HPDE6-E6E7 (cell line): ENCODE results near the gene MALSU1.

Experiments
- DNase-seq: peaks from one replicate; pipeline ENCODE4 v3.0.0; 2011; ENCODE audit warnings: missing footprints; ENCODE audit errors: extremely low spot score

Gene MALSU1

DNA sequence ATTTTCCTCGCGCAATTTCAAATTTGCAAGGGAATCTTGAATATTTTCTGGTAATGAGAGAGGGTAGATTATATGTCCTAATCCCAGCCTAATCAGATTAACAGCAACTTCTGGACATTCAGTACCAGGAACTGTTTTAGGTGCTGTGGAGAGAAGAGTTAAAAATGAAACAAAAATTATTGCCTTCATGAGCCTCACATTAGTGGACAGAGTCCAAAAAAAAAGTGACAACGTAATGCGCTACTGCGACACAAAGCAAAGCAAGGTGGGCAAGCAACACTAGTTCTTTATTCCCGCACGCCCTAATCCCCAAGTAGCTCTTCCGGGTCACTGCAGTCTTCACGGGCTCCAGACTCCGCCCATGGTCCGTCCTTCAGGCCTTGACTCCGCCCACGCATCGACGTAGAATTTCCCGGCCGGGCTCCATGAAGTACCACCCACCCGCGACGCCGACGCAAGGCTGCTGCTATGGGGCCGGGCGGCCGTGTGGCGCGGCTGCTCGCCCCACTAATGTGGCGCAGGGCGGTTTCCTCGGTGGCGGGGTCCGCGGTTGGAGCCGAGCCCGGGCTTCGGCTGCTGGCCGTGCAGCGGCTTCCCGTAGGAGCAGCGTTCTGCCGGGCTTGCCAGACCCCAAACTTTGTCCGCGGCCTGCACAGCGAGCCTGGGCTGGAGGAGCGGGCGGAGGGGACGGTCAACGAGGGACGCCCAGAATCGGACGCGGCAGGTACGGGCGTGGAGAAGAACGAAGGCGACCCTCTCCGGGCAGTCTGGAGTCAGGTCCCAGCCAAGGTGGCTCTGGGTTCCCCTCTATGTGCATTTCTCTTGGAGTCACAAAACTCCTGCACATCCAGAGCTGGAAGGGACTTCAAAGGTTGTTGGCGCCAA, at the start of gene MALSU1:
MALSU1 (plus strand) TSS at position 455 of the 885 bp plus-strand sequence; CDS start at position 469, 14 bp downstream.
- DNase-seq = peak; percentile 87

DNA sequence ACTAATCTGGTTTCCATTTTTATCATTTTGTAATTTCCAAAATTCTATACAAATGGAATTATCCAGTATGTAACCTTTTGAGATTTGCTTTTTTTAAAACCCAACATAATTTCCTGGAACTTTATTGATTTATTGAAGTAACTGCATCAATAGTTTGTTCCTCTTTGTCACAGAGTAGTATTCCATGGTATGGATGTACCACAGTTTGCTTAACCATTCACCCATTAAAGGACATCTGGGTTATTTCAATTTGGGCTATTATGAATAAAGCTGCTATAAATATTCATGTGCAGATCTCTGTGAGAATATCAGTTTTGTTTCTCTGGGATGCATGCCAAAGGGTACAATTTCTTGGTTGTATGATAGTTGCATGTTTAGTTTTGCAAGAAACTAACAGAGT, 49.7 kb upstream of the MALSU1 start:
- DNase-seq = no peak

DNA sequence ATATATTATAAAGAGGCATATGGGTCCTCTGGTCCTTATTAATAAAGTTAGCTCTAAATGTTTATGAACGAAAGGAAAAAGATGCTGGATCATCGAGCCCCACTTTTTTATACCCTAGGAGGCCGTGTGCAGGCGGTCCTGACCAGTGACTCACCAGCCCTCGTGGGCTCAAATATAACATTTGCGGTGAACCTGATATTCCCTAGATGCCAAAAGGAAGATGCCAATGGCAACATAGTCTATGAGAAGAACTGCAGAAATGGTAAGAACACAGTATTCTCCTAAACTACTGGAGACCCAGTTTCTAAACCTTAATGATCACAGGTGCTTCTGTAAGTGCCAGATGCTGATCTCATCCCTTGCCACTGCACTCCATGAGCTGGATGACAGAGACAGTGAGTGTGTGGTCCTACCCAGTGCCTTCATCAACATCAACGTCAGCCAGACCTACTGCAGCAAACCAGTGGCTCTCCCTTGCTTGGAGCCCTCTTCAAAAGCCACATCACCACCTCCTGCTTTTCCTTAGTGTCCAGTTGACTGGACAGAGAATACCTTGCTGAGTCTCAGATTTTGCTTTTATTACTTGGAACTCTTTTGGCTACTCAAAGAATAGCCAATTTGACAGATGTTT, 45.0 kb upstream of the MALSU1 start:
- no peak for DNase-seq

- DNase-seq = no peak
Measured at GRCh38 chr7:23256731-23257130, 42.4 kb upstream of the MALSU1 start.

GRCh38 chr7:23260371-23260770, 38.8 kb upstream of the MALSU1 start:
- DNase-seq = no peak

DNA sequence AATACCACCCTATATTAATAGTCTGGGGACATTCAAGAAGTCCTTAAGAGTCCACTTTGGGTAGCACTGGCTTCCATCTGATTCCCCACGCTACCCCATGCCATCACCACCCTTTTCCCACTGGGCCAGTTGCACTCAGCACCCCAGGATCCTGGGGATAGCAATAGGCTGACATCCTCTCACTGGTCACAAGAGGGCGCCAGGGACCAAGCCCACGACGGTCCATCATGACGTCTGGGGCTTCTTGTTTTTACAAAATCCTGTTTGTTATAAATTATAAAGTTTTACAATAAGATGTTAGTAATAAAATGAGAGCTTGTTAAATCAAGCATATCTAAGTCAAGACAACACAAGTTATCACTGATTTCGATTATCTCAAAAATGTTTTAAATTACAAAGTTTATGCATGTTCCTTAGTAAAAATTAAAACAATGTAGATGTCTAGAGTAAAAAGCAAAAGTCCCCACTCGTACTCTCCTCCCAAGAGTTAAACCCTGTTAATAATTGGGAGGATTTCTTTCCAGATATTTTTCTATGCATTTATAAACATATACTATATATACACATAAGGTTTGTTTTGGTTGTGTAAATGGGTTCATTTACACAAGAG, 37.2 kb upstream of the MALSU1 start:
- peak; percentile 88 for DNase-seq

DNA sequence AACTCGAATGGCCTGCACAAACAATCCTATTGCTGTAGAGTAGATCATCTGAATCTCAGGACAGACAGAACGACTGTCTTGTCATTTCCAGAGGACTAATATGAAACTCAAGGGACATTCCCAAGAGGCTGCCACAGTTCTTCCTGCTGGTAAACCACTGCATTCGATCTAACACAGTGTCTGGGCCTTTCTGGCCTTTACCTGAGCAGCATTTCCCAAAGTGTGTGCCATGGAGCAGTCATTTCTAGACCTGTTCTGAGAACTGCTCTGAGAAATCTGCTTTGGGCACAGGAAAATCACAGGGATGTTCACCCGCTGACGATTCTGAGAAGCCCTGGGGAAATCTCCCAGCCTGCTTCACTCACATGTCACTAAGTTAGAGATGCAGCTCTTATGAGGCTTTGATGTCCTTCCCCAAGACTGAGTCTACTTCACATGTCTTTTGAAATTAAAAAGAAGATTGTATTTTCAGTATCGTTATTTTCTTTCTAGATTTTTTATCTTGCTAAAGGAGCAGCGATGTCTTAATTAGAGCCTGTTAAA, 34.2 kb upstream of the MALSU1 start:
- DNase-seq = no peak

DNA sequence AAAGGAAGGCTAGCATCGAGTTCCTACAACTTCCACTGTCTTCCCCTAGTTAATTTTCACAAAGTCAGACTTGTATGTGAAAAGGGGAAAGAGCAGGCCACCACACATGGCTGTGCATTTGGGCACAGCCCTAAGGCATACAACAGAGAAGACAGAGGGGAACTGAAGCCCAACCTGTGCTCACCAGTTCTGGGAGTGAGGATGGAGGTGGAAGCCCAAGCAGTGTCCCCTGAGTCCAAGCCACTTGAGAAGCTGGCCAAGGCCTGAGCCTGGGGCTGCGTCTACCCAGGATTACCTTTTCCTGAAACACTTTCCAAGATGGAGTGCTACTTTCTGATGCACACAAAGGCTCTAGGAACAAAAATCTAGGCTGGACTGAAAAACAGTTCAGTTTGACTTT, 32.2 kb upstream of the MALSU1 start:
- DNase-seq = no peak

GRCh38 chr7:23267357-23267756, 31.8 kb upstream of the MALSU1 start:
- DNase-seq = no peak

DNA sequence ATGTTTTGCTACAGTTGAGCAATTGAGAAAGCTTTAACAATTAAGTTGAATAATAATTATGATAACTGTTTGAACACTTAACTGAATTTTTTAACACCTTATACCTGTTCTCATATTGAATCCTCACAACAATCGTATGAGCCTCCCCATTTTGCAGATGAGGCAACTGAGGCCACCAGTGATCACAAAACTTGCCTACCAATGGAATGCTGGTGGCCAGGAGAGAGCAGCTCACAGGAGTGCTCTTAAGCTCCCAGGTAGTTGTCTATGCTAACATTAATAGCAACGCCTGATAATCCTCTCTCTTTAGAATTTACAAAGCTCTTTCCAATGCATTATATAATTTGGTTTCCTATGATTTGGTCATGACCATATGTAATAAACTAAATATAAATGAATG, 31.0 kb upstream of the MALSU1 start:
- DNase-seq = no peak

GRCh38 chr7:23268746-23269145, 30.4 kb upstream of the MALSU1 start:
- DNase-seq = no peak

GRCh38 chr7:23272275-23272674, 26.9 kb upstream of the MALSU1 start:
- DNase-seq = no peak

DNA sequence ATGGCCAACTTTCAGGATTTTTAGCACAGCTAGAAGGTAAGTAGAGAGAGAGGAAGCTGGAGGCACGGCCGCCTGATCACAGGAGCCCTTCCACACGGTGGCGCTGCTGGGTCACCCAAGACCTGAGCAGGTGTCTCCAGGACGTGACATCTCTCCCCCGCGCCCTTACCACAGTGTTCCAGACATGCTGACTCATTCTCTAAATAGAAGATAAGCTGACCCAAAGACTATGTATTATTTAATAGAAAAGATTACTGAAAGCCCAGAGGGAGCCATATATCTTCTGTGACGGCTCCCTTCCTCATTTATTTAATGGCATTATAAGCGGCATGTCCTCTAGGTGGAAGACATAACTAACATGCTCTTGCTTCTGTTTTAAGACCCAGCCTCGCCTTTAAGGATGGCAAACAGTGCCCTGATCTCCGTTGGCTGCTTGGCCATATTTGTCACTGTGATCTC, 26.0 kb upstream of the MALSU1 start:
- DNase-seq = peak; percentile 87

DNA sequence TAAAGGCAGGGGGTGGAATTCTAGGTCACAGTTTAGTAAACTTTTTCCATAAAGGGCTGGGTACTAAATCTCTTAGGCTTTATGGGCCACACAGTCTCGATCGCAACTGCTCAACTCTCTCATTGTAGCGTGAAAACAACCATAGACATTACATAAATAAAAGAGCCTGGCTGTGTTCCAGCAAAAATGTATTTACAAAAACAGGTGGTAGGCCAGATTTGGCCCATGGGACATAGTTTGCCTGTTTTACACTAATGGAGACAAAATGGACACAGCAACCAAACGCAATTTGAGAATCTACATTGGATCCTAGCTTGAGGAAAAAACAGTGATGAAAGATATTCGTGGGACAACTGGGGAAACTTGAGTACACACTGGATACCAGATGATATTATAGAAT, 23.2 kb upstream of the MALSU1 start:
- DNase-seq = no peak

GRCh38 chr7:23276376-23276775, 22.8 kb upstream of the MALSU1 start:
- no peak for DNase-seq

- no peak for DNase-seq
Measured at GRCh38 chr7:23276947-23277346, 22.2 kb upstream of the MALSU1 start.

DNA sequence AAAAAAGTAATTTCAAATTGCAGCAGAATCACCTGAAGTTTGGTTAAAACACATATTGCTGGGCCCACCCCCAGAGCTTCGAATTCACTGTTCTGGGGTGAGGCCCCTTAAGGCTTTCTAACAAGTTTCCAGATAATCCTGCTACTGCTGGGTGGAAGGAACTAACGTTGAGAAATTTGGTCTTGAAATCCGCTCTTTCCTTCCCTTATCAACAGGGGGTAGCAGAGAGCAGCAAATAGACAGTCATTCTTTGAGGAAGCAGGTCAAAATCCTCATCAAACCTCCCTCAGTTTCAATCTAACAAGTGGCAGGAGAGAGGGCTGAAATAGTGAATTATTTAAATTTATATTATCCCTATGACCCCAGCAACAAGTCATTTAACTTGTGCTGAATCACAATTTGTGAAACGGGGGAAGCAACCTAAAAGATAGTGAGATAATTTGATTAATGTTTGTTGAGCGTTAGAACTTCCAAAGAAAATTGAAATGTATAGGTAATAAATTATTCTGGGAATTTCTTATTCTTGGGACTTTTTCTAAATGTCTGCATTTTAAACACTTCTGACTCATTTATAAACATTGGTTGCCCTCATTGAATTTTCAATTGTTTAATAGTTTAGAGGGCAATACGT, 21.7 kb upstream of the MALSU1 start:
- DNase-seq = peak; percentile 51

DNA sequence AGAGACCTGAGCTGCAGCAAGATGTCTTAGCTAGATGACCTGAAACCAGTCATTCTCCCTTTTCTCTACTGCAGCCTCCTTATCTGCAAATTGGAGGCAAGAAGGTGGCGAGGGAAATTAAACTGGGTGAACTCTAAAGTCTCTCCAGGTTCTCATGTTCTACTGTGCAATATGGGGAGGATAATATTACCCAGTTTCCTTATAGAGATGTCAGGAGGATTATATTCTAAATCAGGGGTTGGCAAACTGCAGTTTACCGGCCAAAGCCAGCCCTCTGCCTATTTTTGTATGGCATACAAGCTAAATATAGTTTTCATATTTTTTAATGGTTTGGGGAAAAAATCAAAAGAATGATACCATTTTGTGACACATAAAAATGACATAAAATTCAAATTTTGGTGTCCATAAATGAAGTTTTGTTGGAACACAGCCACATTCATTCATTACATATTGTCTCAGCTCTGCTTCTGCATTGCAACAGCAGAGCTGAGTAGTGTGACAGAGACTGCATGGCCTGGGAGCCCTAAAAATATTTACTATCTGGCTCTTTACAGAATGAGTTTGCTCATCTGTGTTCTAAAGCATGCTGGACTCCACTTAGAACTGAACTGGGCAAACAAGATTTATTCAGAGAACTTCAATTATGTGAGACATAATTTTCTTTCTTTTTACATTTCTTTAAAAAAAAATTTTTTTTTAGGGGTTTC, 19.2 kb upstream of the MALSU1 start:
- DNase-seq = no peak

- DNase-seq = no peak
Measured at GRCh38 chr7:23283086-23283485, 16.1 kb upstream of the MALSU1 start.

DNA sequence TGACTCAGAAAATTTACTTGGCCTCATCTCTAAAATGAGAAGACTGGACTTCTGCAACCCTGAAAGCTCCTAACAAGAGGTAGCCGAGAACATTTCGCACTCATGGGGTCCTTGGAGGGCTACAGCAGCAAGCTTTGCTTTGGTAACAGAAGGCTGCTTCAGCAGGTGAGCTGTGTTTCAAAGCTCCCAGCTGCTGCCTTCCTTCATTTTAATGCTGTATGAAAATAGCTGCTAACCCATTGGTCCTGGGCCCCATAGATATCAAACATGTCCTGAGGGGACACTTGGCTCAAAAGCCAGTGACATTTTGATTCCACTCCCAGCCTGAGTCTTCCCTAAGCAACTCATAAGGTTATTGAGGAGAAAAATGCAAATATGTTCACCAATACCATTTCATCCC, 14.3 kb upstream of the MALSU1 start:
- no peak for DNase-seq
